ENCODE data around the gene PRPH.

GRCh38 chr12:49323524-49324097, 28.7 kb downstream of the PRPH start:
- TF ChIP-seq CTCF (IDR thresholded peaks at IDR 0.05) (no peak), POLR2A (IDR thresholded peaks at IDR 0.05) (no peak)
